NCI-H2196 (cell line): Measurements from ENCODE around the gene ARRB1.
"Not testable (repeated sequence)": the region's sequence is repeated elsewhere in the genome, so short reads cannot be mapped to it uniquely, and the experiment has no call there.

Experiments used
- DNase-seq: peaks from one replicate; lab custom pipeline; 2025; ENCODE audit not compliant: unreplicated experiment; lab: John Stamatoyannopoulos, UW

The ARRB1 gene

DNA sequence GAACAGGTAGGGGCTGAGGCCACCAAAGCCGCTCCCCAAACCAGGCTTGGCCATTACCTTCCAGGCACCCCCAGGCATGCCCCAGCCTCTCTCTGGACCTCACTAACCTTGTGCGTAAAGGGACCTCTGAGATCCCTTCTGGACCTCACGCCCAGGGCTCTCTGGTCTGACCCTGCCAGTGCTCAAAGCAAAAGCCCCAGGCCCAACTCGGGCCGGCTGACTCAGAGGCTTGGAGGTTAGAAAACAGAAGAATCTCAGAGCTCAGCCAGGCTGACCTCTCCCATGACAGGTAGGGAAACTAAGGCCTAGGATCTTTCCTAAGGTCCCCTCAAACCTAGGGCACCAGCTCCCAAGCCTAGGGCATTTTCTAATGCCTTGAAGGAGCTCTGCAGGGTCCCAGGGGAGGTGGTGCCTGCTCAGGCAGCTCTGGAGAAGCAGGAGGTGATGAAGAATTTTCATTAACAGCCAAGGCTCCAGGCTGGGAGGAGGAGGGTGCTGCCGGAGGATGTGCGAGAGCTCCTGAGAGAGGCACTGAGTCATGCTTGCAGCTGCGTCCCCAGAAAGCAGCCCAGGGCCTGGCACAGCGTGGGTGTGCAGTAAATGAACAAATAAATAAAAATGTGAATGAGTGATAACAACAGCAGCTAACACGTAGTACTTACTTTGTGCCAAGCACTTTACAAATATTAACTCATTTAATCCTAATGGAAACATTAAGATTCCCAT lies 25.6 kb downstream of the ARRB1 start:
- DNase-seq, result no peak

- DNase-seq, result no peak
Observed at GRCh38 chr11:75324740-75325139, 26.7 kb downstream of the ARRB1 start.

DNA sequence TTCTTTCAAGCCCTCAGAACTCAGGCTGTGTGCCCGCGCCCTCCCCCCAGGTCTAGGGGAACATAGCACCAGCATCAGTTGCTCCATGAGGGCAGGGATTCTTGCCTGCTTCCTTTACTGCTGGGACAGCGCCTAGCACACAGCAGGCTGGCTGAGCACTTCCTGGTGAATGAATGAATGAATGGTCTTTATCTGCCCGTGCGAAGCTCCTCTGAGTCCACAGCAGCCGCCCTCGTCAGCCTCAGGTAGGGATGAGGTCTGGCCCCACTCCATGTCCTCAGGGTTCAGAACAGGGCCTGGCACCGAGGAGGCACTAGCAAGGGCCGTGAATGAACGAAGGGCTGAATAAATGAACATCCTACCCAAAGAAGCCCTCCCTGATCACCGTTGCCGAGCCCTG lies 27.3 kb downstream of the ARRB1 start:
- DNase-seq, result no peak

GRCh38 chr11:75323609-75324008 lies 27.9 kb downstream of the ARRB1 start:
- DNase-seq, result no peak

GRCh38 chr11:75320643-75321042 lies 30.8 kb downstream of the ARRB1 start:
- no peak for DNase-seq

DNA sequence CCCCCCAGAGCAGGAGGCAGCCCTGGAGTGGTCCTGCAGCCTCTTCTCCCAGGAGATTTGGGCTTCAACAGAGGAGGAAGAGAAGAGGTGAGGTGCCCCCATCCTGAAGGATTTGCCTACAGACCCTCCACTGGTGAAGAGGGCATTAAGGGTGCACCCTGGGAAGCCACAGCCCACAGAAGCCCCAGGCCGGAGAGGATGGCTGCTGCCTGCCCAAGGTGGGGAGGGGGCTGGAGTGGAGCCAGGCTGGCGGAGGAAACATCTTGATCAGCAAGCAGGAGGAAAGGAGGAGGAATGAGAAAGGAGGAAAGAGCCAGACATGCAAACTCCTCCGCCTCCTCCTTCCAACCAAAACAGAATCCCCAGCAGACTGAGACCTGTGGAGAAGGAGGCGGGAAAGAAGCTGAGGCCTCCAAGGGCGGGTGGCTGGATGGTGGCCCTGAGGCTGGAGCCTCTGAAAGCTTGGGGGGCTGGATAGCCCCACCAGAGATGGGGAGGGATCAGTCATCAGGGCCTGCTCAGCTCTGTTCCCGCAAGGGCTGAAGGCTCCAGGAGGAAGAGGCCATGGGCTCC lies 31.3 kb downstream of the ARRB1 start:
- no peak for DNase-seq

DNA sequence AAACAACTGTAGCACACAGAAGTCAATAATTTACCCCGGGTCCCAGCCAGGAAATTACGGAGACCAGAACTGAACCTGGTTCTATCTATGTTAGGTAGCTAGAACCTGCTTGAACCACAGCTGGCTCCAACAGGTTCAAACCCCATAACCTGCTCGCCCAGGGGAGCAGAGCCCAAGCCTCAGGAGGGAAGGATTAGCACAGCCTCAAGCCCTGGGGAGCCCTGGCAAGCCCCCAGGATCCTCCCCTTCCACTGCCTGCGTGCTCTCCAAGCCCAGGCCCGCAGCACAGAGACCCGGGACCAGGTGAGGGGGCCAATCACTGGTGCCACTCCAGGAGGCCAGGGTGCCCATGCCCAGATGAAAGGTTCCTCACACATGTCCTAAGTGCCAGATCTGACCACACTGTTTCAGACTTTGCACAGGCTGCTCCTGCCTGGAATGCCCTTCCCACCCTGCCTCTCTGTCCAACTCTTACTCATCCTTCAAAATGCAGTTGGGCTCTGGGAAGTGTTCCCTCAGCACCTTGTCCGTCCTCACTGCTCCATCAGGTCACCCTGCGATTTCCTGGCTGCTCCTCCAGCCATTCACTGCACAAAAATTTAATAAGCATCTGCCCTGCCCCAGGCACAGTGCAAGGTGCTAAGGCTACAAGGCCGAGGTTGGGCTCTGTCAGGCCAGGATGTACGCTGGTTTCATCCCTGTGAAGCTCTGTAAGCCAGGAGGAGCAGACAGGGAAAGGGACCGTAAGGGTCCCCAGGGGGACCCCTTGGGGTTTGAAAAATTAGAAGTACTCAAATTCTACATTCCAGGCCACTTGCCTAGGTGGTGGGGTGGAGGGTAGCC lies 32.2 kb downstream of the ARRB1 start:
- DNase-seq, result no peak

GRCh38 chr11:75317446-75318122 lies 33.9 kb downstream of the ARRB1 start:
- DNase-seq, result no peak

GRCh38 chr11:75315439-75315805 lies 36.0 kb downstream of the ARRB1 start:
- DNase-seq, result no peak

DNA sequence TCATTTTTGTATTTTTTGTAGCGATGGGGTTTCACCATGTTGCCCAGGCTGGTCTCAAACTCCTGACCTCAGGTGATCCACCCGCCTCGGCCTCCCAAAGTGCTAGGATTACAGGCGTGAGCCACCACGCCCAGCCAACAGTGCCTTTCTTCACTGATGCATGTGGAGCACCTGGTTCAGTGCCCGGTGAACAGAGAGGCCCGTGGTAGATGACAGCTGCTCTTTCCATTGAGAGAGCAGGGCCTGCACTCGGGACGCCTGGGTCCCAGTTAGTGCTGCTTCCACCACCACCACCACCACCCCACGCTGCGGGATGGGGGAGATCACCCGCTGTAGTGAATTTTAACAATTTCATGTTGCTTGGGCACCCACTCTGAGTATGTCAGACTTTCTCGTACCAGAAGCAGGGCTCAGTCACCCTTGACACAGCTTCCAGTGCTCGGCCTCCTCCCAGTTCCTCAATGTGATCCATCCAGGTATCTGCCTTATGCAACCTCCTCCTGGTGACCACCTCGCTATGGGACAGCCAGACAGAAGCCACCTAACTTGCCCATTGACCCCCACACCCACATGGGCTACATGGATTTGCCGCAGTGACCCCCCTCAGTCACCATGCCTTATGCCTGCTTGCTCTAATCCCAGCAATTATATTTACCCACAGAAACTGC lies 36.6 kb downstream of the ARRB1 start:
- no peak for DNase-seq

- peak; percentile 47 for DNase-seq
Observed at GRCh38 chr11:75313513-75314272, 37.8 kb downstream of the ARRB1 start.

GRCh38 chr11:75312346-75312745 lies 39.1 kb downstream of the ARRB1 start:
- DNase-seq, result no peak

- DNase-seq, result no peak
Observed at GRCh38 chr11:75311858-75312288, 39.6 kb downstream of the ARRB1 start.

DNA sequence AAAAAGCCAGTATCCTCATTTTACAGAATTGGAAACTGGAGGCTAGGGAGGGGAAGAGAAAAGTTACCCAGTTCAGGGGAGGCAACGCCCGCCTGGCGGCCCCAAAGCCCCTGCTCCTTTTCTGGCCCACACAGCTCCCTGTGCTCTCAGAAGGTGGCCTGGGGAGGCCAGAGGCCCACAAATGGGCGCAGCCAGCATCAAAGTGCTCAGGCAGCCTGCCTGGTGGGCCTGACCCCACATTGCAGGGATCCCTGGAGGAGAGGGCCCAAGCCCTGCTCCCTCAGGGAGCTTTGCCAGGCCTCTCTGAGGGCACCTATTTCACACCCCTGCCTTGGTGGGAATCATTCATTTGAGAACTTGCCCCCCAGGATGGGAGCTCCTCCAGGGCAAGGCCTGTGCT lies 42.5 kb downstream of the ARRB1 start:
- DNase-seq, result no peak

- DNase-seq, result no peak
Observed at GRCh38 chr11:75308116-75308515, 43.3 kb downstream of the ARRB1 start.

DNA sequence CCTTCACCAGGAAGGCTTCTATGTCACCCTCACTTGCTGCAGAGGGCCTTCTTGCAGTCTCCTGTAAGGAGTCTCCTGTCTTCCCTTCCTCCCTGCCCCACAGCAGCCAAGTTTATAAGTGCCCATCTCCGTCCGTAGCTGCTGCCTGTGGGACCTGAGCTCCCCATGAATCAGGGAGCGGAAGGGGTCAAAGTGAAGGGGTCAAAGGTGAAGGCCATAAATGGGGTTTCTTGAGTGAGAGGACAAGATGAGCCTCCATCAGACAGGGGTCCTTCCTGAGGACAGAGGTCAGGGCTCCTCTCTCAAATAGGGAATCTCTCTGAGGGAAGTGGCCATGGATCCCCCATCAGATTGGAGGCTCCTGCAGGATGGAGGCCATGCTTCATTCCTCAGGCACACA lies 44.4 kb downstream of the ARRB1 start:
- DNase-seq, result no peak

GRCh38 chr11:75306529-75306928 lies 44.9 kb downstream of the ARRB1 start:
- DNase-seq, result no peak

DNA sequence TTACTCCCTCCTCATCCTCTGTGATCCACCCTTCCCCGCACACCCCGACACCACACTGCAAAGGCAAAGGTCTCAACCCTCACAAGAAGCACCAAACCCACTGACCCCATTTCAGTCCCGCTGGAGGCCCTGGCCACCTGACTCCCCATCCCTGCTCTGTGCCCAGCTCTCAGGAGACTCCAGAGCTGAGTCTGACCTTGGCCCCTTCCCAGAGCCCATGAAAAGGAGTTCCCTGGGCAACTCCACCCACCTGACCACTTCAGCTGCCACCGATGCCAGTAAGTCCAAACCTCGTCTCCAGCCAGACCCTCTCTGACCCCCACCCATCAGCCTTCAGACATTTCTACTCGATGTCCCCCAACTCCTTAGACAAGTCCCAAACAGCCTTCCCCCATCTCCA lies 45.5 kb downstream of the ARRB1 start:
- no peak for DNase-seq

- DNase-seq, result no peak
Observed at GRCh38 chr11:75305452-75305851, 46.0 kb downstream of the ARRB1 start.

- DNase-seq, result not testable (repeated sequence)
Observed at GRCh38 chr11:75304941-75305340, 46.5 kb downstream of the ARRB1 start.
